Measurements from ENCODE around the gene VSTM2B.

Gene VSTM2B

GRCh38 chr19:29516358-29516725 lies 9.5 kb upstream of the VSTM2B start:
- DNase-seq (ENCODE audit: low read depth): no peak

- DNase-seq (ENCODE audit: low read depth): no peak
These were observed 8.9 kb upstream of the VSTM2B start for GRCh38 chr19:29516821-29517395.

GRCh38 chr19:29517412-29517811 lies 8.4 kb upstream of the VSTM2B start:
- no peak for DNase-seq (ENCODE audit: low read depth)

DNA sequence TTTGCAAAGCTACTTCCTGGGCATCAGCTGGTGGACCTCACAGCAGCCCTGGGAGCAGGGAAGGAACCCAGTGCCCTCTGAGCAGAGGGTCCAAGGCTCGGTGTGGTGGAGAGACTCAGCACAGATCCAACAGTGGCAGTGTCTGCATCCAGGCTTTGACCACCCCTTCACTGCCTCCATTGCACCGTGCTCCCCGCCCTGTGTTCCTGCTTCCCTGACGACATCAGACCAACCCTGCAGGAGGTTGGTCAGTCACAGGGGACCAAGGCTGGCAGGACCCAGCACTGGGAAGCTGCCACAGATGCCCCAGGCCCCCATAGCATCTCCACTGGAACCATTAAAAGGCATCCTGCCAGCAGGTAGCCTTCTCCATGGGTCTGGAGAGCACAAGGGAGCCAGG lies 7.8 kb upstream of the VSTM2B start:
- no peak for DNase-seq (ENCODE audit: low read depth)

DNA sequence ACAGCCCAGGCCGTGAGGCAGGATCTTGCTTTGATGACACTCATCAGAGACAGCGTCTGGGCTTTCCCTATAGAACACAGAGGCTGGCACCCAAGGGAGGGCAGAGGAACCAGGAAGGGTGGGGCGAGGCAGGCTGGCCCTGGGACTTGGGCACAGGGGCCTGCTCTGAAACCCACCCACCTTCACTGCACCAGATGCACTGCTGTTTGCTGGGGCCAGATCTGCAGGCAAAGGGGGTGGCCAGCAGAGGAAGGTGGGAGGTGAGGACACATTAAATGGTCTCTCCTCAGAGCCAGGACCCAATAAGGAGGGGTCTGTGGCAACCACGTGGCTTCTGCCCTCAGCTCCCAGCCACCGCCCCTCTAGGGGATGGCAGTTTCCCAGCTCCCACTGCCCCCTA lies 6.6 kb upstream of the VSTM2B start:
- no peak for DNase-seq (ENCODE audit: low read depth)

DNA sequence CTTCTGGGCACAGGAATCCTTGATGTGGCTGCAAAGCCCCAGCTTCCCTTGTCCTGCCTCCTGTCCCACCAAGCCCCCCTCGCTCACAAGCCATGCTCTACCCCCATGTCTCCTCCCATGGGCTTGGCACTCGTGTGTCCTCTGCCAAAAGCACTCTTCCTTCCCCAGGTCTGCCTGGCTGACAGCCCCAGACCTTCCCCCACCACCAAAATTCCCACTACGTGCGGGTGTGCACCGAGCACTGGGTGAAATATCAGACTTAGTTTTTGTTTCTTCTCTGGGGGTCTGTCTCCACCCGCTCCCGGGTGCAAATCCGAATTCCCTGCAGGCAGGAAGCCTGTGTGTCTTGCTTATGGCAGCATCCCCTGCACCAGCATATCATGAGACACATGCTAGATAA lies 5.9 kb upstream of the VSTM2B start:
- DNase-seq (ENCODE audit: low read depth): no peak

GRCh38 chr19:29520390-29520789 lies 5.4 kb upstream of the VSTM2B start:
- DNase-seq (ENCODE audit: low read depth): no peak

- no peak for DNase-seq (ENCODE audit: low read depth)
These were observed 4.3 kb upstream of the VSTM2B start for GRCh38 chr19:29521291-29522075.

- no peak for DNase-seq (ENCODE audit: low read depth)
These were observed 2.2 kb upstream of the VSTM2B start for GRCh38 chr19:29523568-29523967.

GRCh38 chr19:29524201-29524911 lies 1.4 kb upstream of the VSTM2B start:
- DNase-seq (ENCODE audit: low read depth): no peak

- DNase-seq (ENCODE audit: low read depth): no peak
These were observed 622 bp upstream of the VSTM2B start for GRCh38 chr19:29524912-29525831.

GRCh38 chr19:29526730-29527499 lies 1.1 kb downstream of the VSTM2B start:
- DNase-seq (ENCODE audit: low read depth): no peak

- DNase-seq (ENCODE audit: low read depth): no peak
These were observed 1.9 kb downstream of the VSTM2B start for GRCh38 chr19:29527500-29528328.

DNA sequence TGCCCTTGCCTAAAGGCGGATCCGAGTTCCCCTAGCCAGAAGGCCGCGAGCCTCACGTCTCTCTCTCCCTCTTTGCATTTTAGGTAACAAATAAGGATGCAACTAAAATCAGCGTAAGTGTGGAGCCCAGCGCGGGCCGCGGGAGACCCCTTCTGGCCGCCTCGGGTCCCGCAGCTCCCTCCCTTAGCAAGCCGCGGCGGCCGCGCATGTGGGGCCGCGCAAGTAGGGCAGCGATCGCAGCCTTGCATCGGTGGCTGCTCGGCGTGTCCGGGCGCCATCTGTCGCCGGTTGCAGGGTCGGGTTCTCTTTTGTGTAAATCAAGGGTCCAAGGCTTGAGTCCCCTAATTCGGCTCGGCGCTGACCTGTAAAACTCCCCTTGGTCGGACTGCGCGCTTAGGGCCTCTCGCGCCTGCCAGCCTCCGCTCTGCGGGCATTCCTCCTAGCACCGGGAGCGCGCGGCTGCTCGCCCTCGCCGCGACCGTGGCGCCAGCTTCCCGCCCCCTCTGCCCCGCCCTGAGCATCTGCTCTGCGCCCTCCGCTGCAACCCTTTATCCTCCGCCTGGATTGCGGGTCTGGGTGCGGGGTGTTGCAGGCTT lies 2.7 kb downstream of the VSTM2B start:
- DNase-seq (ENCODE audit: low read depth): peak; percentile 74

- no peak for DNase-seq (ENCODE audit: low read depth)
These were observed 3.3 kb downstream of the VSTM2B start for GRCh38 chr19:29528946-29529645.

DNA sequence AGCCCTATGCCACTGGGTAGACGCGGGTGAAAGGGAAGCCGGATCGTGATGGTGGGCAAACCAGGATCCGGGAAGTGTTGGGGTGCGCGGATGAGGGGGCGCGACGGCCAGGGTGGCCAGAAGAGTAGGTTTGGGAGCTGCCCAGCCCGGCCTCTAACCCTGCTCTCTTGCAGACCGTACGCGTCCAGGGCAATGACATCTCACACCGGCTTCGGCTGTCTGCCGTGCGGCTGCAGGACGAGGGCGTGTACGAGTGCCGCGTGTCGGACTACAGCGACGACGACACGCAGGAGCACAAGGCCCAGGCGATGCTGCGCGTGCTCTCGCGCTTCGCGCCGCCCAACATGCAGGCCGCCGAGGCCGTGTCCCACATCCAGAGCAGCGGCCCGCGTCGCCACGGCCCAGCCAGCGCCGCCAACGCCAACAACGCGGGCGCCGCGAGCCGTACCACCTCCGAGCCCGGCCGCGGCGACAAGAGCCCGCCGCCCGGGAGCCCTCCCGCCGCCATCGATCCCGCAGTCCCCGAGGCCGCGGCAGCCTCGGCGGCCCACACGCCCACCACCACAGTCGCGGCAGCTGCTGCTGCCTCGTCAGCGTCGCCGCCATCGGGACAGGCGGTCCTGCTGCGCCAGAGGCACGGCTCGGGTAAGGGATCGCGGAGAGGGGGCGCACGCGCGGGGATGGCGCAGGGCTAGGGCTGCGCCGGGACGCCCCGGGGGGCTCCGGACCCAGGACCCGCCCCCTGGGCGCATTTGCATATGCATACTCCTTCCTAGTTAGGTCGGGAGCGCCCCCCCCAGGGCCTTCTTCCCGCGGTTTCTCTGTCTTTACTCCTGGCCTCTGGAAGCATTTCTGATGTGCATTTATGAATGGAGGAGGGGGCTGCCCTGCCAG lies 4.1 kb downstream of the VSTM2B start:
- no peak for DNase-seq (ENCODE audit: low read depth)

DNA sequence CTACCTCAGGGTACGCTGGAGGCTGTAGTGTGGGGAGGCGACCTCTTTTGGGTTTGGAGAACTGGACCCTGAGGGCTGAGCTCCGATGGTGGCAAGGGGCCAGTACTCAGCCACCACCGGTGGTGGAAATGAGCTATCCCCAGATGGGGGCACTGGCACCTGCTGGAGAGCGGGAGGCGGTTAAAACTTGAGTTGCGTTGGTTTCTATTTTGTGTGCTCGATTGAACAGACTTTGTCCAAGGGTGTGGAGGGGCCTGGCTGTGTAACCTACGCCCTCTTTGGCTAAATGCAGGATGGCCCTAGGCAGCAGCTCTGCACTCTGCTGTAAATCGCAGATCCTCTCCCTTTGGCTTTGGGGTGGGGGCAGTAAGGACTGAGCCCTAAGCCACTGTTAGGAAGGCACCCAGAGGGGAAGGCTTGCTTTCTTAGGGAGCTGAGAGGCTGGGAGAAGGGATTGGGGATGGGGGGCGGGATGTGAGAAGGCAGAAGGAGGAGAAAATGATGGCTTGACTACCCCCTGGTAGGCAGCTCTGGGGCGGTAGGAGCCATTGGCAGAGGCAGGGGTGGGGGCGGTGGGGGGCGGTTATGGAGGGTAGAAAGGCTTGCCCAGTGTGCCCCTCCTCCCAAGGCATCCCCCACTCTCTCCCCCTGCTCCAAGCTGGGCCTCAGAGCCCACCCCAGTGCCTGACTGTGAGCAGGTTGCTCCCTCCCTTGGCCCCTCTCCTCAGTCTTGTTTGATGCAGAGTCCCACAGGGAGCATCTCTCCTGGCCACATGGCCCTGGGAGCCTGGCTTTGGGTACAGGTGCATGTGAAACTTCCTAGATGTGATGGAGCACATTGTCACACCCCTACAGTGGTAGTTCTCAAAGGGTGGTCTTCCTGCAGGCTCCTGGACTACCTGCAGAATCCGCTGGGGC lies 5.0 kb downstream of the VSTM2B start:
- no peak for DNase-seq (ENCODE audit: low read depth)

Data from iris pigment epithelial cell (primary cell).